DOHH2 (cell line): ENCODE results near the gene DDX55.

Experiments
- CTCF ChIP-seq: fragments of 200-600 bp; sonication (generic); IDR thresholded peaks from one replicate; pipeline ENCODE4 v1.5.1; 2014; ENCODE audit warnings: antibody characterized with exemption, mild to moderate bottlenecking, low read depth, low read length; ENCODE audit not compliant: poor library complexity, severe bottlenecking
- EZH2phosphoT487 ChIP-seq: fragments of 200-600 bp; sonication (generic); IDR thresholded peaks from 2 replicates; pipeline ENCODE4 v1.6.1; 2017; ENCODE audit warnings: borderline replicate concordance, mild to moderate bottlenecking, antibody characterized with exemption, low read length, moderate library complexity, mixed read lengths

GRCh38 chr12:123598522-123598921 is 3.4 kb upstream of the DDX55 start:
- TF ChIP-seq CTCF, result no peak
- no peak for TF ChIP-seq EZH2phosphoT487
